NCI-H69 (cell line): ENCODE data around the gene FLVCR2.
A peak's percentile ranks its signal among the peaks of the same experiment; 100 is the strongest.

Source experiments
- DNase-seq: peaks from one replicate; lab custom pipeline; 2025; lab: John Stamatoyannopoulos, UW

The FLVCR2 gene

GRCh38 chr14:75630695-75631452, 52.5 kb downstream of the FLVCR2 start:
- peak; percentile 28 for DNase-seq

GRCh38 chr14:75631453-75631831, 53.0 kb downstream of the FLVCR2 start:
- no peak for DNase-seq

GRCh38 chr14:75634848-75635247, 56.4 kb downstream of the FLVCR2 start:
- no peak for DNase-seq

GRCh38 chr14:75636100-75636692, 57.8 kb downstream of the FLVCR2 start:
- peak; percentile 73 for DNase-seq

- no peak for DNase-seq
Observed at GRCh38 chr14:75640876-75641275, 62.5 kb downstream of the FLVCR2 start.

- no peak for DNase-seq
Observed at GRCh38 chr14:75643985-75644384, 65.6 kb downstream of the FLVCR2 start.

- DNase-seq = no peak
Observed at GRCh38 chr14:75645056-75645455, 66.6 kb downstream of the FLVCR2 start.

GRCh38 chr14:75646762-75647161, 68.3 kb downstream of the FLVCR2 start:
- no peak for DNase-seq

- no peak for DNase-seq
Observed at GRCh38 chr14:75647640-75648039, 69.2 kb downstream of the FLVCR2 start.

- peak; percentile 10 for DNase-seq
Observed at GRCh38 chr14:75648066-75648838, 69.8 kb downstream of the FLVCR2 start.

GRCh38 chr14:75649337-75649736, 70.9 kb downstream of the FLVCR2 start:
- DNase-seq = no peak

GRCh38 chr14:75649773-75650172, 71.4 kb downstream of the FLVCR2 start:
- no peak for DNase-seq

- DNase-seq = no peak
Observed at GRCh38 chr14:75650253-75651058, 72.0 kb downstream of the FLVCR2 start.

- no peak for DNase-seq
Observed at GRCh38 chr14:75653563-75653962, 75.1 kb downstream of the FLVCR2 start.

GRCh38 chr14:75654127-75654732, 75.8 kb downstream of the FLVCR2 start:
- DNase-seq = peak; percentile 66

GRCh38 chr14:75655235-75655634, 76.8 kb downstream of the FLVCR2 start:
- no peak for DNase-seq

GRCh38 chr14:75657331-75657730, 78.9 kb downstream of the FLVCR2 start:
- no peak for DNase-seq

- no peak for DNase-seq
Observed at GRCh38 chr14:75658957-75659356, 80.5 kb downstream of the FLVCR2 start.

- DNase-seq = peak; percentile 39
Observed at GRCh38 chr14:75660238-75660629, 81.8 kb downstream of the FLVCR2 start.

GRCh38 chr14:75660630-75661498, 82.4 kb downstream of the FLVCR2 start, which contains the start of the genes ERG28 and TTLL5:
Gene ERG28, minus strand, starts transcription at chr14:75660876. Its CDS starts 3,374 bp downstream, at chr14:75657502.
Gene TTLL5, plus strand, starts transcription at chr14:75661246. Its CDS starts 1,904 bp downstream, at chr14:75663150.
- DNase-seq = peak; percentile 100

- DNase-seq = no peak
Observed at GRCh38 chr14:75661499-75661814, 83.0 kb downstream of the FLVCR2 start.
